NOMO-1 (cell line): ENCODE results near the gene ALLC.

ENCODE experiments used
- DNase-seq, 2 experiments: peaks; one replicate each; lab custom pipeline; 2025; ENCODE audit not compliant: unreplicated experiment in 2 of 2; lab: John Stamatoyannopoulos, UW

ALLC gene

DNA sequence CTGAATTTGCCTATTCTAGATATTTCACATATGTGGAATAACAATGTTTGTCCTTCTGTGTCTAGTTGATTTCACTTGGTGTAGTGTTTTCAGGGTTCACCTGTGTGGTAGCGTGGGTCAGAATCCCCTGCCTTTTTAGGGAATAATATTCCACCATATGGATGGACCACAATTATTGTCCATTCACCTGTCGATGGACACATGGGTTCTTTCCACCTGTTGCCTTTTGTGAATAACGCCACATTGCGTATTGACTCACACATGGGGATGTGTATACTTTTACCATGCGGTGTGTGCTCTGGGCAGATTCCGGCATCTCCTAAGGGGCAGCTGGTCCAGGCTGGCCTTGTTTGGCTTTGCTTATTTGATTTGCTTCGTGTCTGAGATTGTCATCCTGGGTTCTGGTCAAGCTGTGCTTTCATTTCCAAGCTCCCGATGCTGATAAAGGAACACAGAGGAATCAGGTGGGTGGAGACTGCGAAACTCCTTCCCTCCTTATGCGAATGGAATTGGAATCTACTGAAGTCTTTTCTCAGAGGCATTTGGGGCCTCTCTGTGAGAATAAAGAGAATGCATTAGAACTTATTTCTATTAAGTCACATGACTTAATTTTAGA lies 18.9 kb upstream of the ALLC start:
- no peak for DNase-seq

DNA sequence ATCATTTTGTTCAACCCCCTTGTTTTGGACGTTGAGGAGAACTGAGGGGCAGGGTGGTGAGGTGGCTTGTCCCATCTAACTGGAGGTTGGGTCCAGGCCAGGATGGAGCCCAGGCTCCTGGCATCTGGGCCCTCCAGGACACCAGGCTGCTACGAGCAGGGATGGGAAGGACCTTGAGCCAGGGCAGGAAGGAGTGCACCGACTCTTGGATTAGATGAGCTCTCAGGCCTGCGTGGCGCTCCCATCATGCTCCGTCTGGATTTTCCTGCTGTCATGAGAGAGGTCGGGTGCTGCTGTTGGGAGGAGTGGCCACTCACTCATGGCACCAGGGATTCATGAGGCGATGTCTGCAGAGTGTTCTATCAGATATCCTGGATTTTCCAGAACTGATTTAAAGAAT lies 18.3 kb upstream of the ALLC start:
- no peak for DNase-seq

DNA sequence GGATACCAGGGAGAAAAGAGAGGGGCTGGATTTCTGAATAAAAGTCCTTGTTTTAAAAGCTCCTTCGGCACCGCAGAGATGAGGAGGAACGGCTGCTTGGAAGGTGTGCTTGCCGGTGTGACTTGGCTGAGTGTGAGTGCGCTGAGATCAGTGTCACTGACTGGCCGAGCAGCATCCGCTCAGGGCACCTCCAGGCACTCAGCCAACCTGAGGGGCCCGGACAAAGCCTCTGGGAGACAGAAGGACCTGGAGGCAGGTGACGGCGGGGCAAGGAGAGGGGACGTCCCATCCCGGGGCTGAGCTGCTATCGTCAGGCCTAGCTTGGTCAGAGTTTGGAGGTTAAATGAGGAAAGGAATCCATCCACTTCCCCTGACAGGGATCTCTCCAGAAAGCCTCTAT lies 16.8 kb upstream of the ALLC start:
- no peak for DNase-seq

DNA sequence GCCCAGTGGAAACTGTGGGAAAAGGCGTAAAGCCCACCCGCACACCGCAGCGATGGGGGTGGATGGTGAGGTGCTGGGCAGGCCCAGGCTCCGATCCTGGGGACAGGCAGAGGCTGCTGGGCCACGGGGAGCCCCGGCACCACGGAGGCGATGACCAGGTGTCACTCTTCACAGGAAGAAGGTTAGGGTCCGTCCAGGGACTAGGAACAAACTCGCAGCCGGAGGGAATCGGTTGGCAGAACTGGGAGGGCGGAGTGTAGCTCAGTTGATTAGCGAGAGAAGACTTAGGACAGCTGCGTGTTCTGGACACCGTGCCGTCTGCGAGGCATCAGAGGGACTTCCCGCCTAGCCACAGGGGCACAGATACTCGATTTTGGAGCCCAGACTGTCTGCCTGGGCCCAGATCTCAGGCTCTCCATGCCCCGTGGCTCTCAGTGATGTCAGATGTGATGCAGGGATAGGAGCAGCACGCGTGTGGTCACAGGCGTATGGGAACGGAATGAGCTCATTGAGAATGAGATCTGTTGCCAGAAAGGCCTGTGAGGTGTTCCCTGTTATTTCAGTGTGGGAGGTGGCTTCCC lies 16.1 kb upstream of the ALLC start:
- no peak for DNase-seq

DNA sequence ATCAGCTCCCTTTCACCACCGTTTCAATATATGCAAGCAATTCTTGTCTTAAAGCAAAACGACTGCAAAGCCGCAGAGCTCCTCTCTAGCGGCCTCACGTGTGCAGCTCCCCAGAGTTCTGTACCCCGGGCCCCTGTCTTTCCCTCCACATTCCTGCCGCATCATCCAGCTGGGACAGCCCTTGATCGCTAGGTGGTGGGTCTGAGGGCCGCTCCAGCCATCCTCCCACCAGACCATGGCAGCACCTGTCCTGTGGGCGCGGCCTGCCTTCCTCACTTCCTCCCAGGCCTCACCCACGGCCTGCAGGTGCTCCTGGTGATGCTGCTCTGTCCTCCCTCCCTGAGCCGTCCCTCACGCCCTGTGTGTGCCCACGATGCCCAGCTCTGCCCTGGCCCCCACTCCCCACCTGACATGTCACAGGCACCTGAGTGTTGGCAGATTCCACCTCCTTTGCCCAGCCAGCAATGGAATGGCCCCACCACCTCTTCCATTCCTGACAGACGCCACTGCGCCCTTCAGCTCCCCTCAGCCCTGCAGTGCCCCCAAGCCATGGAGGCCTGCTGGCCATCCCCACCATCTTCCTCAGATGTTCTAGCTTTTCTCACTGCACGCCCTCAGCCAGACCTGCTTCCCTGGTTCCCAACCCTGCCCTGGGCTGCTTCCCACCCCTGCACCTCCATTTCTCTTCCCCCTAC lies 15.3 kb upstream of the ALLC start:
- DNase-seq = no peak

DNA sequence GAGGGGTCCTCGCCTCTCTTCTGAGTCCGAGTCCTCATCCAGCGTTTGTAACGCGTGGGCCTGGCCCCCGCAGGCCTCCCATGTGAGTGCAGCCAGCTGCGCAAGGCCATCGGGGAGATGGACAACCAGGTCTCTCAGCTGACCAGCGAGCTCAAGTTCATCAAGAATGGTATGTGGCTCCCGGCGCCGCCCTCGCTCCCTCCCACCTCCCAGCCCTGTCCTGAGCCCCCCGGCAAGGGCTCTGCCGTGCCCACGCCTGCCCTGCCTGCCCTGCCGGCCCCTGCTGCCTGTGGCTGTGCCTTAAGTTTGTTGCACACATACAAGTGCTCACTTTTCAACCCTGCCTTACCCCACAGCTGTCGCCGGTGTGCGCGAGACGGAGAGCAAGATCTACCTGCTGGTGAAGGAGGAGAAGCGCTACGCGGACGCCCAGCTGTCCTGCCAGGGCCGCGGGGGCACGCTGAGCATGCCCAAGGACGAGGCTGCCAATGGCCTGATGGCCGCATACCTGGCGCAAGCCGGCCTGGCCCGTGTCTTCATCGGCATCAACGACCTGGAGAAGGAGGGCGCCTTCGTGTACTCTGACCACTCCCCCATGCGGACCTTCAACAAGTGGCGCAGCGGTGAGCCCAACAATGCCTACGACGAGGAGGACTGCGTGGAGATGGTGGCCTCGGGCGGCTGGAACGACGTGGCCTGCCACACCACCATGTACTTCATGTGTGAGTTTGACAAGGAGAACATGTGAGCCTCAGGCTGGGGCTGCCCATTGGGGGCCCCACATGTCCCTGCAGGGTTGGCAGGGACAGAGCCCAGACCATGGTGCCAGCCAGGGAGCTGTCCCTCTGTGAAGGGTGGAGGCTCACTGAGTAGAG lies 14.4 kb upstream of the ALLC start:
- no peak for DNase-seq

DNA sequence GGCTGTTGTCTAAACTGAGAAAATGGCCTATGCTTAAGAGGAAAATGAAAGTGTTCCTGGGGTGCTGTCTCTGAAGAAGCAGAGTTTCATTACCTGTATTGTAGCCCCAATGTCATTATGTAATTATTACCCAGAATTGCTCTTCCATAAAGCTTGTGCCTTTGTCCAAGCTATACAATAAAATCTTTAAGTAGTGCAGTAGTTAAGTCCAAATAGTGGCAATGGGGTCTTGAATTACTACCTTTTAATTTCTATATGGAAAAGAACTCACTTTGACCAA lies 13.8 kb upstream of the ALLC start:
- DNase-seq = no peak

DNA sequence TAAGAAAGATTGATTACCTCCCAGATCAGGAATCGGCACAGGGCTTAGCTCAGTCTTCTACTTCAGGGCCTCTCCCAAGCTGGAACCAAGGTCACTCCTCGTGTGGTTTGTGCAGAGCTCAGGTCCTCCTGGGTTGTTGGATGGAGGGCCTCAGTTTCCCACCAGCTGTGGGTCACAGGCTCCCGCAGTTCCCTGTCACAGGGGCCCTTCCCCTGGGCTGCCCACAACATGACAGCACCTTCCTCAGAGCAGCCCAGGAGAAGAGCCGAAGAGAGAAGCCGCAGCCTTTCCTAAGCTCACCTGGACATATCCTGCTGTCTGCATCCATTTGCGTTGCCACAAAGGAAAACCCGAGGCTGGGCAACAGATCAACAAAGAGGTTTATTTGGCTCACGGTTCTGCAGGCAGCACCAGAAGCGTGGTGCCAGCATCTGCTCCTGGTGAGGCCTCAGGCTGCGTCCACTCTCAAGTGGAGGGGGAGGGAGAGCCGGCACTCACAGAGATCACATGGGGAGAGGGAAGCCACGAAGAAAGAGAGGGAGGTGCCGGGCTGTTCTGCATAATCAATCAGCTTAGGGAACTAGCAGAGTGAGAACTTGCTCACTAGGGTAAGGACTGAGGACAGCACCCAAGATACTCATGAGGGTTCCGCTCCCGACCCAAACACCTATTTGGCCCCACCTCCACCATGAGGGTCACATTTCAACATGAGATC lies 13.0 kb upstream of the ALLC start:
- no peak for DNase-seq

DNA sequence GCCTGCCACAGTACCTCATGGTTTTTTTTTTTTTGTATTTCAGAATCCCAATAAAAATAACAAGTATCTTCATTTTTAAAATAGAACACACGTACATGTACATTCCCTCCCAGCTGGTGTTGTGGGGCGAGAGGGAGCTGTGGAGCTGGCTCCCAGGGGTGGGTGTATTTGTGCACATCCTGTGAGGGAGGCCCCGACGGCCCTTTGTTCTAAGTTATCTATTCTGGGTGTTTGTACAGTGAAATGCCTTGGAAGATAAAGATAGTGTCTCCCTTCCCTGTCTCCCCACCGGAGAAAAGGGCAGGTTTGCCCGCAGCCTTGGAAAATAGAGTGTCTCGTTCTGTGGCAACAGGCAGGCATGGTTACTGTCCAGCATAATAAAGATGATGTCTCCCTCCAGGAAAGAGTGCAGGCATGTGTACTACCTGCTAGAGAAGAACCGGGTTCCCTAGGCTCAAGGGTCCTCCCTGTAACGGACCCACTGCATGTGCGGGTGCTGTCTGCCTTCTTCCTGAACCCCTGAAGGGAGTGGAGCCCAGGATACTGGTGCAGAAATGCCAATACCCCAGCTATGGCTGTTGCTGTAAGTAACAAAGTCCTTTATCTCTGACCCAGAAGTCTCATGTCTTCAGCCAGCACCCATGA lies 12.1 kb upstream of the ALLC start:
- no peak for DNase-seq

DNA sequence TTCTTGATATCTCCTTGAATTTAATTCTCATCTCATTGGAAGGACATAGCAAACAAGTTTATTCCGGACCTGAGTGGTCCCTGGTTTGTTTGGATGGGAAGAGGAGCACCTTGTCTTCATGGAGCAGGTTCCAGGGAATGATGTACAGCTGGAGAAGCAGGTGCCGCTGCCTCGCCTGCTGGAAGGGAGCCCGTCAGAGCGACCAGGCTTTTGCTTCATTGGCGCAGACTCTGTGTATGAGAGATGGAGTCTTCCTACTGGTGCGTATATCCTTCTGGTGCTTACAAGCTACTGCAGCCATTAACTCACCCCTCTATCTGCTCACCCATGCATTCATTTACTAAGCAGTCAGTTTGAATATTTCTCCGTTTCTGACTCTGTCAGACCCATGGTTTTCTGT lies 11.6 kb upstream of the ALLC start:
- DNase-seq = no peak

DNA sequence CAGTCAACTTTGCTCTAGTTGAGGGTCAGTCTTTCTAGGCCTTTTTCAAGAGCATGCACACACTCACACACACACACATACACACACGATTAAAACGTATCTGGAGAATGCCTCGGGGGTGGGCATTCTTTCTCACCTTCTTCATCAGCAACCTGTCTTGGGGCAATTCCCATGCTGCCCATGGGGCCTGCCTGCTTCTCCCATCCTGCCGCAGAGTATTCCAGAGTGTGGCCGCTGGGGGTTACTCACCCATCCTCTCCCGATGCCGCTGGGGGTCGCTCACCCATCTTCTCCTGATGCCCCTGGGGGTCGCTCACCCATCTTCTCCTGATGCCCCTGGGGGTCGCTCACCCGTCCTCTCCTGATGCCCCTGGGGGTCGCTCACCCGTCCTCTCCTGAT lies 10.8 kb upstream of the ALLC start:
- DNase-seq = no peak

DNA sequence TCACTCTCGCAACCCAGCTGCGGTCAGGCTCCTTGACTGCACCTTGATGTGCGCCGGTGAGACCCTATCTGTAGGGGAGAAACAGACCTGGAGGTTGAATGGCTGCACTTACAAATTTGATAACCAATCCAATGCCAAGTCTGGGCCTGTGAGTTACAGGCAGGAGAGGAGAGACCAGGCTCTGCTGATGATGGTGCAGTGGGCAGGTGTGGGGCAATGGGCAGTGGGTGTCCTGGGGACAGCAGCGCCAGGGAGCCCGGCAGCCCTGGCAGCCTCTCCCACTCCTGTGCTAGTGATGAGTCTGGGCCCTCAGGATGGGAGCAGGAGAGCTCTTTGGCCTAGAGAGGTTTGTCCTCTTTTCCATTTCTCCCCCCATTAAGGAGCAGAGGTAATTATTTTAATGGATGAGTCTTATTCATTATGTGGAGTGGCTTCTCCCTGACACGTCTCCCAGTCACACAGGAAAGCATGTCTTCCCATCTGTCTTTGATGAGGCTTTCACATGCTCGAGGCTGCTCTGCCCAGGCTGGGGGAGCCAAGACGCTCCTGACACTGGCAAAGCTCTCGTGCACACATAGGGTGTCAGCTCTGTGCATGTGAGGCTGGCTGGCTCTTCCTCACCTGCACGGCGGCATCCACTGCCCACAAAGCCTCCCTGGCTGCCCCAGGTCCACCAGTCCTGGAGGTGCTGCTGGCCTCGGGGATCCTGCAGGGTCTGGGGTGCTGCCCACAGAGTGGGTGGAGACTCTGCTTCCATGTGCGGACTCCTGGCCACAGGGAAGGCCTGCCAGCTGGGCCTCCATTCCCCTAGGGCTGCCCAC lies 10.0 kb upstream of the ALLC start:
- no peak for DNase-seq

DNA sequence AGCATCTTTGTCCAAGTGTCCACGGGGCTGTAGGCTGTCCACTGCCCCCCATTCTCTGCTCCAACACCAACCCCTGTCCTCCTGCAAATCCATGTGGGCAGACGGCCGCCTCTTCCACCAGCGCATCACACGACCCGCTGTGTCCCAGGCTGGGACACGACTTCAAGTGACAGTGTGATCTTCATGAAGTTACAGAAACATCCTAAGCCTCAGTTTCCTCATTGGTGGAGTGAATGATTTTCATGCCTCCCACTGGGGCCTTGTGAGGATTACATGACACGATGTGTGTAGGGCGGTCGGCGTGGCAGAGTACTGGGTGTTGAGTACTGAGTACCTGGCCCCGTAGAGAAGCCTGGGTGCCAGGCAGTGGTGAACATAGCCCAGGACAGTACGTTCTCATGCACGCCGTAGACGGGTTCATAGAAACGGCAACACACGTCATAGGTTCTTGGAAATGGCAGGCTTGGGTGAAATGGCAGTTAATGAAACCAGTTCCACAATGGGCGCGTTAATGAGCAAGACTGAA lies 9.3 kb upstream of the ALLC start:
- DNase-seq = no peak

DNA sequence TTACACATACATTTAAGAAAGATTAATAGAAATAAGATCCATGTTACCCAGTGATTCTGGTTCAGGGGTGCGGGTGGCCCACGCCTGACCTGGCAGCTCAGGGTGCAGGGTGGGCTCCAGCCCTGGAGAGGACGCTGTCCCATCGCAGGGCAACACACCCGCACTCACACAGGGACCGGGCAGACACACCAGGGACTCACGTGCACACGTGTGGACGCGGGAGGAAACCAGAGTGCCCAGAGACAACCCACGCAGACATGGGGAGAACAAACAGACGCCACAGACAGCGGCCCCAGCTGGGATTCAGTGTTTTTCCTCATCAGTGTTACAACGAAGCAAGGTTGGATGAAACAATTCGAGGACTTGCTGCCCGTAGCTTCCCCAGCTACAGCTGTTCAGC lies 8.4 kb upstream of the ALLC start:
- DNase-seq = no peak

DNA sequence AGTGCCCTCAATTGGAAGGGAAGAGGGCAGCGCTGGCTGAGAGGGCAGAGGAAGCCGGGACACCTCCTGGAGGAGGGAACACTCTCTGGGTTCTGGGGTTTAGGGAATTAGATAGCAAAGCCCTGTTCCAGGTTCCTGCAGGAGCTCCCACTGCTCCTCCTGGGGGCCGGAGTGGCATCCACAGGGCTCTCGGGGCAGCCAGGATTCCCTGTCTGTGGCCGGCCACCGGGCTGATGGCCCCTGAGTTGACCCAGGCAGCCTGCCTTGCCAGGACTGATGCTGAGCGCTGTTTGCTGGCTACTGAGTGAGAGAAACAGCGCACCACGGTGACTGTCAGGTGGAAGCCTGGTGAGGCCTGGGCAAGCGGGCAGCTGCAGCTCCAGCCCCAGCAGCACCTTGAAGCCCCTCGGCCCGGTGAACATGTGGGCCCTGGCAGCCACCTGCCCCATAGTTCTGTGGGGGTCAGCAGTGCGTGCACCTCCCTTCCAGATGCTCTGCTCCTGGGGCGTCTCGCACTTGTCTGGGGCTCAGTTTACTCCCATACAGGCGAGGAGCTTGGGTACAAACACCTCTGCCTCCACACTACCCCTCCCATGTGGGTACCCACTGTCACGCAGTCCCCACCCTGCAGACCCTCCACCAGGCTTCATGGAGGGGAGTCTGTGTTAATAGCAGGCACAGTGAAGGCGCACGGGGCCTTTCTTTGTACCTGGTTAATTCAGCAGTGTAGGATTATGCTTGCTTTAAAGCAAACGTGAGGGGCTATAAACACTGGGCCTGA lies 7.7 kb upstream of the ALLC start:
- DNase-seq = no peak

DNA sequence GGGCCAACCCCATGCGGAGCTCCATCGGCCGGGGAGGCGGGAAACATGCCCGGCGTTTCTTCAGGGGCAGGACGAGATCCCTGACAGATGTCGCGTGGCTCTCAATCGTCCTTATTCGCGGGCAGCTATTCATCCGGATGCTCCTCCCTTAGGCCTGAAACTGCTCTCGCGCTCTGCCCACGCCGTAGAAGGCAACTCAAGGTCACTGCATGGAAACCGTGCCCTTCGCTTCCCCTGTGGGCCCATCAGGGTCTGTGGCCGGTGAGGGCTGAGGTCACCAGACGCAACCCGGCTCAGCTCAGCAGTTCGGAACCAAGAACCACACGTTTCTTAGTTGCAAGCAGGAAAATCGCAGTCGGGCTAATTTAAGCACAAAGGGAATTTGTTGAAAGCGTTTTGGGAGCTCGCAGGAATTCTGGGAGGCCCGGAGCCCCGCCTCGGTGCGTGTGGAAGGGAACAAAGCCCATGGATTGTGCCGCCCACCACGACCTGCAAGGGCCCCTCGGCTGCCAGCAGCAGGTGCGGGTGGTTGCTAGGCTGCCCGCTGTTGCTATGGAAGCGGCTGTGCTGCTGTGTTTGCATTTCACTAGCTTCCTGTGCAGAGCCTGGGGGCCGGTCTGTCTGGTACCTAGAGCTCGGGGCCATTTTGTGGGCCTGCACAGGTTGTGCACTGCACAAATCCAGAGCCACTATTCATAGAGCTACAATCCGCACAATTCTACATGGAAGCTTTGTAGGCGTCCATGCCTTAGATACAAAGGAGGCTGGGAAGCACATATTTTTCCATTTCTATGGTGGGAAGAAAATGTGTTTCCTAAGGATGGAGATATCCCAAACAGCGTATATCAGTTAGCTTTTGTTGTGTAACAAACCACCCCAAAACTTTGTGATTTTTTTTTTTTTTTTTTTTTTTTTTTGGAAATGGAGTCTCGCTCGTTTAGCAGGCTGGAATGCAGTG lies 6.0 kb upstream of the ALLC start:
- no peak for DNase-seq

DNA sequence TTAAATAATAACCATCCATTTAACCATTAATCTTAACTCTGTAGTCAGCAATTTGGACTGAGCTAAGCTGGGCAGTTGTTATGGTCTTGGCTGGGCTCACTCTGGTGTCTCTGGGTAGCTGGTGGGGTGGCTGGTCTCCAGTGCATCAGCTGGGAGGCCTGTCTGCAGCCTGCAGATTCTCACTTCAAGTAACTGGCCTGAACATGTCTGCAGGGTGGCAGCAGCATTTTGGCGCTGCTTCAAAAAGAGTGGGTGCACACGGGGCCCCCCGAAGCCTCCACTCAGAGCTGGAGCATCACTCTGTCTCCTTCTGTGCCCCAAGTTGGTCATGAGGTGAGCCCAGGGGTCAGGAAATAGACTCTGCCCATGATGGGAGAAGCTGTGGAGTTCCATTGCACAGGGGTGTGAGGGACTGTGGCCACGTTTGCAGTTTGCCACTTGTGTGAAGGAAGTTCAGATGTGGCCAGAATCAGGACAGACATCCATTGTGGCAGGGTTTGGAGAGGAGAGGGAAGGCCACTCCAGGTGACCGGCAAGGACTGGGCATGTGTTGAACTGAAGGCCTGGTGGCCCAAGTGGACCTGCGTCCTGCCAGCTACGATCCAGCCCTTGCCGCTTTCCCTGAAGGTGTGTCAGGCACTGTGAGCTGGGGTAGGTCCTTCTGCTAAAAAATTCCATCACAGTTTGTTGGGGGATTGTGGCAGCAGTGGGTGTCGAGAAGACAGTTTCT lies 4.9 kb upstream of the ALLC start:
- no peak for DNase-seq
